SK-N-SH treated with all-trans-retinoic acid at 6 μM for 48 hours (cell line): Measurements from ENCODE around the gene PNPLA4.

Source experiments
- BACH2 ChIP-seq: fragments of 250-450 bp; sonication (Bioruptor Pico); IDR thresholded peaks from 2 replicates; pipeline ENCODE4 v1.9.0; 2021; ENCODE audit warnings: mild to moderate bottlenecking, borderline replicate concordance
- CREB5 ChIP-seq: fragments of 250-450 bp; sonication (Bioruptor Pico); IDR thresholded peaks from 2 replicates; pipeline ENCODE4 v1.5.1; 2020; ENCODE audit warnings: low read depth, mild to moderate bottlenecking, moderate library complexity
- CSRNP3 ChIP-seq: fragments of 250-450 bp; sonication (Bioruptor Pico); IDR thresholded peaks from 2 replicates; pipeline ENCODE4 v1.5.1; 2021; ENCODE audit warnings: mild to moderate bottlenecking, moderate library complexity
- GLIS3 ChIP-seq: fragments of 250-450 bp; sonication (Bioruptor Pico); IDR thresholded peaks from 2 replicates; pipeline ENCODE4 v1.5.0; 2020; ENCODE audit warnings: mild to moderate bottlenecking, moderate library complexity
- PATZ1 ChIP-seq: fragments of 250-450 bp; sonication (Bioruptor Pico); IDR thresholded peaks from 2 replicates; pipeline ENCODE4 v1.8.0; 2020; ENCODE audit warnings: mild to moderate bottlenecking, moderate library complexity, borderline replicate concordance
- POU6F1 ChIP-seq: fragments of 250-450 bp; sonication (Bioruptor Pico); IDR thresholded peaks from 2 replicates; pipeline ENCODE4 v1.8.0; 2021; ENCODE audit warnings: low read depth, mild to moderate bottlenecking, moderate library complexity, borderline replicate concordance
- RARB ChIP-seq: fragments of 250-450 bp; sonication (Bioruptor Pico); IDR thresholded peaks from 2 replicates; pipeline ENCODE4 v1.8.0; 2021; ENCODE audit warnings: mild to moderate bottlenecking, moderate library complexity
- SNAI2 ChIP-seq: fragments of 250-450 bp; sonication (Bioruptor Pico); IDR thresholded peaks from 2 replicates; pipeline ENCODE4 v1.5.0; 2020; ENCODE audit warnings: mild to moderate bottlenecking, moderate library complexity
- TCF4 ChIP-seq: fragments of 250-450 bp; sonication (Bioruptor Pico); IDR thresholded peaks from 2 replicates; pipeline ENCODE4 v1.8.0; 2021; ENCODE audit warnings: mild to moderate bottlenecking, moderate library complexity, borderline replicate concordance
- TOX ChIP-seq: fragments of 250-450 bp; sonication (Bioruptor Pico); IDR thresholded peaks from 2 replicates; pipeline ENCODE4 v1.8.0; 2021; ENCODE audit warnings: mild to moderate bottlenecking, moderate library complexity, borderline replicate concordance
- ZFP3 ChIP-seq: fragments of 250-450 bp; sonication (Bioruptor Pico); IDR thresholded peaks from 2 replicates; pipeline ENCODE4 v1.5.0; 2020; ENCODE audit warnings: mild to moderate bottlenecking, moderate library complexity
- ZNF565 ChIP-seq: fragments of 450-650 bp; formaldehyde crosslinking; conservative IDR thresholded peaks from 2 replicates; pipeline ENCODE4 v1.5.0; 2020; ENCODE audit warnings: low read depth, mild to moderate bottlenecking, moderate library complexity
- ZNF70 ChIP-seq: fragments of 450-650 bp; formaldehyde crosslinking; IDR thresholded peaks from 2 replicates; pipeline ENCODE4 v1.5.0; 2020; ENCODE audit warnings: mild to moderate bottlenecking, moderate library complexity
- ZNF8 ChIP-seq: fragments of 450-650 bp; formaldehyde crosslinking; IDR thresholded peaks from 2 replicates; pipeline ENCODE4 v1.5.0; 2020; ENCODE audit warnings: mild to moderate bottlenecking, moderate library complexity

GRCh38 chrX:7972586-7972985, 45.4 kb upstream of the PNPLA4 start:
- TF ChIP-seq SNAI2 (CRISPR knock-in tag): no peak
- TF ChIP-seq PATZ1 (CRISPR knock-in tag): no peak
- TF ChIP-seq ZFP3 (CRISPR knock-in tag): no peak
- TF ChIP-seq ZNF565 (CRISPR knock-in tag): no peak
- TF ChIP-seq POU6F1 (CRISPR knock-in tag): no peak
- TF ChIP-seq BACH2 (CRISPR knock-in tag): no peak
- TF ChIP-seq RARB: no peak
- TF ChIP-seq GLIS3 (CRISPR knock-in tag): no peak
- TF ChIP-seq TCF4 (CRISPR knock-in tag): no peak
- no peak for TF ChIP-seq ZNF70 (CRISPR knock-in tag)
- TF ChIP-seq CSRNP3 (CRISPR knock-in tag): no peak
- no peak for TF ChIP-seq TOX (CRISPR knock-in tag)
- no peak for TF ChIP-seq ZNF8 (CRISPR knock-in tag)
- TF ChIP-seq CREB5 (CRISPR knock-in tag): no peak
